Heart right ventricle (tissue), 16 donors: Measurements from ENCODE around the gene HPCAL1. TPM values are rescaled to one million over a fixed set of nuclear protein-coding genes. Genes with fewer than 3 reads are reported as not detected.
A peak's percentile ranks its signal among the peaks of the same experiment; 100 is the strongest.

ENCODE experiments used
- ATAC-seq, 8 donors: fragments of 200-7000 bp; cut with Tn5 transposase; one replicate each; pipeline ENCODE4 v1.9.1; 2020; ENCODE audit warnings: mild to moderate bottlenecking in 8 of 8, moderate library complexity in 8 of 8, moderate number of reproducible peaks in 1 of 8
- DNase-seq, 2 donors: peaks; one replicate each; pipeline ENCODE4 v3.0.0-alpha.2; 2020
- H3K27ac ChIP-seq, 10 donors: fragments of 200-600 bp; sonication (generic) in 2 of 10; one replicate each; pipeline versions ENCODE4 v1.5.0 to v1.8.0; 2020 to 2022; ENCODE audit warnings: mild to moderate bottlenecking in 3 of 10
- H3K27me3 ChIP-seq, 7 donors: fragments of 200-600 bp; one replicate each; pipeline ENCODE4 v1.8.0; 2021 to 2022; ENCODE audit warnings: mild to moderate bottlenecking in 2 of 7
- H3K36me3 ChIP-seq, 9 donors: fragments of 200-600 bp; sonication (generic) in 1 of 9; one replicate each; pipeline versions ENCODE4 v1.5.0 to v1.8.0; 2020 to 2022; ENCODE audit warnings: mild to moderate bottlenecking in 2 of 9
- H3K4me1 ChIP-seq, 9 donors: fragments of 200-600 bp; sonication (generic) in 1 of 9; one replicate each; pipeline versions ENCODE4 v1.5.0 to v1.8.0; 2020 to 2022; ENCODE audit warnings: mild to moderate bottlenecking in 4 of 9
- H3K4me3 ChIP-seq, 10 donors: fragments of 200-600 bp; sonication (generic) in 2 of 10; one replicate each; pipeline versions ENCODE4 v1.5.0 to v1.8.0; 2020 to 2022; ENCODE audit warnings: mild to moderate bottlenecking in 7 of 10, moderate library complexity in 2 of 10
- H3K9me3 ChIP-seq, 11 donors: fragments of 200-600 bp in 10 of 11; sonication (generic) in 2 of 11; one replicate each; pipeline versions ENCODE4 v1.5.0 to v1.8.0; 2013 to 2022; ENCODE audit warnings: mild to moderate bottlenecking in 2 of 11, control low read depth in 1 of 11, moderate library complexity in 1 of 11
- CTCF ChIP-seq, 9 donors: fragments of 200-600 bp; sonication (generic) in 2 of 9; IDR thresholded peaks; one replicate each; pipeline versions ENCODE4 v1.5.0 to v1.8.0; 2021 to 2022; ENCODE audit warnings: antibody characterized with exemption in 9 of 9, mild to moderate bottlenecking in 5 of 9, moderate library complexity in 1 of 9
- WGBS, 2 donors: extraction: QIAGEN DNeasy Blood & Tissue Kit; methylation state at CpG; one replicate each; pipeline ENCODE4 v1.1.7; 2013; ENCODE audit warnings: inconsistent platforms in 1 of 2; 5-methylcytosine and 5-hydroxymethylcytosine counted together
- intact Hi-C, 10 donors: fragments of 100-400 bp; cut with DNase I; formaldehyde crosslinking; loops; one replicate each; pipeline versions ENCODE4 v1.11.1 to v1.14.2; 2022
- polyA plus RNA-seq, 2 donors: library from polyadenylated mRNA; stranded (reverse); fragments of 200-250 nt; gene quantifications; one replicate each; pipeline ENCODE4 v1.2.3, GENCODE V29; 2013
- total RNA-seq, 10 donors: library from RNA; stranded (reverse); fragmentation: NEBNext Ultra II Directional in 3 of 10; extraction: Animal tissue kit (Norgen Biotek cat#: 25700) in 3 of 10; gene quantifications; one replicate each; pipeline versions ENCODE4 v1.2.1 to v1.2.4, GENCODE V29; 2021 to 2023
- donor health status: Arrhythmogenic right ventricular cardiomyopathy.
- donor health status: ischemic (EF 13 %, LVEDD 7.1; RV severe dilation, severe dysfunction).
- donor health status: healthy with polysubstance abuse.
- donor health status: DM: no; HTN: yes; CAD: no.
- donor health status: DM: no; HTN: no; CAD: no.
- donor health status: ischemic (EF 25% LVEDD 6.9; RV normal size, moderate dysfunction).
- donor health status: ischemic (EF 25% LVEDD 5.7; RV mildly dilated, moderate dysfunction).
- donor health status: healthy.
- donor health status: DM: yes; HTN: yes; CAD: no.
- donor health status: Ischemic cardiomyopathy.
- donor health status: ischemic (EF 35%, LVEDD 5.7; RV mildly dilated, moderate dysfunction).
- donor health status: nonischemic (EF 11% LVEDD 7.7; RV severe dilation, severe dysfunction).
- donor health status: DM: yes; HTN: yes; CAD: no.
- donor health status: PGD.
- donor health status: ischemic (EF 29% LVEDD 5.4; RV normal size, mild dysfunction).
- donor health status: nonischemic (EF 23%, LVEDD 6.1; RV moderate dilation, normal function).

The HPCAL1 gene
- total and polyA plus RNA-seq, 12 donors, result 15.8 to 49.2 (median 27.5) TPM

GRCh38 chr2:10343658-10344057, 41.0 kb downstream of the HPCAL1 start:
- Histone ChIP-seq H3K27ac (no peak overlapping the region), H3K9me3 (no peaks in the 10 kb centered on the region), H3K4me3 (no peak overlapping the region), H3K36me3 (no peaks in the 10 kb centered on the region), H3K4me1 (peaks cover 0 to 62% (median 34%) of the 10 kb centered on the region in 9 donors), H3K27me3 (no peaks in the 10 kb centered on the region)
- TF ChIP-seq CTCF (IDR thresholded peaks at IDR 0.05), result no peak
- no peak for ATAC-seq
- WGBS, 2 donors, result 91 to 92% methylated on average over 8 of the region's 8 CpGs
- intact Hi-C loops, result no loop called here
- no peak for DNase-seq

DNA sequence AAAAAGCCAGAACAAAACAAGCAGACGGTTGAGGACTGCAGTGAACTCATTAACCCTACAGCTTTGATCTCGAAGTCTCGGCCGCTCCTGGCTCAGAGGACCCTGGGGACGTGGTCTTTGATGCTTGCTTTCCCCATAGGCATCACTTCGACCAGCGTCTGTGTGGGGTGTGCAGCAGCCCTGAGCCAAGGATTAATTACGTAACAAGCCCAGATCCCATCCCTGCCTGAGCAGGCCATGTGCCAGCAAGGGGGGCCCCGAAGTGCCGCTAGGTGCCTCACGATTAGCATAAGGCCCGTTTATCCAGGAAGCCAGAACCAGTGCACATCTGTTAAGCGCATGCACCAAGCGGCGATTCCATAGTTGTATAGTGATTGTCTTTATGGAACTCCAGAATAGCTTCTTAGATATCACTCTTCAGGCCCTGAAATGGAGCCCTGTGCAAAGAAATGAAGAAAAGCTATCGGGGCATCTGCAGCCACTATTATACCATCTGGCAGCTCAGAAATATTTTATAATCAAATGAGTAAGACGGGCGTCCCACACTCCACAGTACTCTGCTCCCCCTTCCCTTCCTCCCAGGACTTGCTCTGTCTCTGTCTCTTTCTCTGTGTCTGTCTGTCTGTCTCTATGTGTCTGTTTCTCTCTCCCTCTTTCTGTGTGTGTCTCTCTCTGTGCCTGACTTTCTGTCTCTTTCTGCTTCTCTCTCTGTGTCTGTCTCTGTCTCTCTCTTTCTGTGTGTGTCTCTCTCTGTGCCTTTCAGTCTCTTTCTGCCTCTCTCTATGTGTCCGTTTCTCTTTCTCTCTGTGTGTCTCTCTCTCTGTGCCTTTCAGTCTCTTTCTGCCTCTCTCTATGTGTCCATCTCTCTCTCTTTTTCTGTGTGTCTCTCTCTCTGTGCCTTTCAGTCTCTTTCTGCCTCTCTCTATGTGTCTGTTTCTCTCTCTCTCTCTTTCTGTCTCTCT, 41.7 kb downstream of the HPCAL1 start:
- no peaks in the 10 kb centered on the region for H3K27me3 ChIP-seq
- H3K9me3 ChIP-seq, result no peaks in the 10 kb centered on the region
- ATAC-seq, result no peak
- no peak for DNase-seq
- no peaks in the 10 kb centered on the region for H3K36me3 ChIP-seq
- intact Hi-C loops, result no loop called here
- peak overlapping the region in 1 of 10 donors; percentile 2 for H3K27ac ChIP-seq
- TF ChIP-seq CTCF (IDR thresholded peaks at IDR 0.05), result no peak
- peaks cover 0 to 69% (median 35%) of the 10 kb centered on the region in 9 donors for H3K4me1 ChIP-seq
- H3K4me3 ChIP-seq, result no peak overlapping the region
- 74 to 87% methylated on average over 19 of the region's 19 CpGs for WGBS, 2 donors

GRCh38 chr2:10345126-10345525, 42.4 kb downstream of the HPCAL1 start:
- DNase-seq (no peak), ATAC-seq (no peak)
- 88 to 90% methylated on average over 3 of the region's 3 CpGs for WGBS, 2 donors
- H3K4me1 ChIP-seq, result peaks cover 0 to 70% (median 35%) of the 10 kb centered on the region in 9 donors
- no peaks in the 10 kb centered on the region for H3K9me3 ChIP-seq
- intact Hi-C loops, result no loop called here
- peak overlapping the region in 1 of 10 donors; percentile 2 for H3K27ac ChIP-seq
- H3K4me3 ChIP-seq, result no peak overlapping the region
- TF ChIP-seq CTCF (IDR thresholded peaks at IDR 0.05), result no peak
- H3K36me3 ChIP-seq, result no peaks in the 10 kb centered on the region
- H3K27me3 ChIP-seq, result no peaks in the 10 kb centered on the region

GRCh38 chr2:10345813-10346212, 43.1 kb downstream of the HPCAL1 start:
- Histone ChIP-seq H3K4me1 (peaks cover 0 to 70% (median 35%) of the 10 kb centered on the region in 9 donors), H3K4me3 (no peak overlapping the region), H3K27me3 (no peaks in the 10 kb centered on the region), H3K36me3 (no peaks in the 10 kb centered on the region), H3K27ac (no peak overlapping the region), H3K9me3 (no peaks in the 10 kb centered on the region)
- 68 to 77% methylated on average over 3 of the region's 3 CpGs for WGBS, 2 donors
- no peak for DNase-seq
- no peak for TF ChIP-seq CTCF (IDR thresholded peaks at IDR 0.05)
- ATAC-seq, result peak in 1 of 8 donors; percentile 8
- intact Hi-C loops, result no loop called here
